MM.1S (cell line): ENCODE data around the gene MIEF2.

ENCODE experiments used
- DNase-seq: peaks from one replicate; pipeline ENCODE4 v3.0.0-alpha.2; 2015
- H2AFZ ChIP-seq: fragments of 300-600 bp; sonication (generic); 2 replicates; pipeline ENCODE4 v1.6.0; 2016; ENCODE audit warnings: antibody characterized with exemption, low read length
- H3F3A ChIP-seq: fragments of 300-600 bp; sonication (generic); 2 replicates; pipeline ENCODE4 v1.6.1; 2016; ENCODE audit warnings: mild to moderate bottlenecking, antibody characterized with exemption, low read length, moderate library complexity, mixed read lengths; ENCODE audit not compliant: insufficient read depth
- H3K27ac ChIP-seq: fragments of 300-600 bp; sonication (generic); 2 replicates; pipeline ENCODE4 v1.5.1; 2016; ENCODE audit warnings: mild to moderate bottlenecking, low read length
- H3K27me3 ChIP-seq: fragments of 300-600 bp; sonication (generic); replicated peaks from 2 replicates; pipeline ENCODE4 v1.6.0; 2016; ENCODE audit warnings: low read length; ENCODE audit not compliant: insufficient read depth
- H3K36me3 ChIP-seq: fragments of 300-600 bp; sonication (generic); replicated peaks from 2 replicates; pipeline ENCODE4 v1.6.1; 2016; ENCODE audit warnings: mild to moderate bottlenecking, low read length, mixed read lengths; ENCODE audit not compliant: insufficient read depth
- H3K4me1 ChIP-seq: fragments of 300-600 bp; sonication (generic); 2 replicates; pipeline ENCODE4 v1.6.1; 2016; ENCODE audit warnings: low read length, mixed read lengths
- H3K4me2 ChIP-seq: fragments of 300-600 bp; sonication (generic); 2 replicates; pipeline ENCODE4 v1.6.0; 2016; ENCODE audit warnings: low read depth, low read length
- H3K4me3 ChIP-seq: fragments of 300-600 bp; sonication (generic); 2 replicates; pipeline ENCODE4 v1.5.1; 2016; ENCODE audit warnings: low read length, mixed read lengths
- H3K79me2 ChIP-seq: fragments of 300-600 bp; sonication (generic); 2 replicates; pipeline ENCODE4 v1.6.1; 2016; ENCODE audit warnings: mixed run types, low read length, mixed read lengths
- H3K9ac ChIP-seq: fragments of 300-600 bp; sonication (generic); 2 replicates; pipeline ENCODE4 v1.6.1; 2016; ENCODE audit warnings: low read length, mixed read lengths
- H3K9me2 ChIP-seq: fragments of 300-600 bp; sonication (generic); replicated peaks from 2 replicates; pipeline ENCODE4 v1.6.1; 2016; ENCODE audit warnings: mild to moderate bottlenecking, low read length, mixed read lengths; ENCODE audit not compliant: insufficient read depth
- H3K9me3 ChIP-seq: fragments of 300-600 bp; sonication (generic); replicated peaks from 2 replicates; pipeline ENCODE4 v1.6.1; 2016; ENCODE audit warnings: mild to moderate bottlenecking, low read length, mixed read lengths; ENCODE audit not compliant: insufficient read depth
- H4K20me1 ChIP-seq: fragments of 300-600 bp; sonication (generic); 2 replicates; pipeline ENCODE4 v1.6.1; 2016; ENCODE audit warnings: mild to moderate bottlenecking, low read length, moderate library complexity, mixed read lengths; ENCODE audit not compliant: insufficient read depth
- EZH2 ChIP-seq: fragments of 300-600 bp; sonication (generic); optimal IDR thresholded peaks from 2 replicates; pipeline ENCODE3; 2017; ENCODE audit warnings: low read depth, mild to moderate bottlenecking, antibody characterized with exemption, low read length, mixed read lengths
- EZH2phosphoT487 ChIP-seq: fragments of 300-600 bp; sonication (generic); IDR thresholded peaks from 2 replicates; pipeline ENCODE4 v1.6.1; 2018; ENCODE audit warnings: antibody characterized with exemption, low read length
- TF ChIP-seq, protein P1 (sequence below): fragments of 300-600 bp; sonication (generic); IDR thresholded peaks from 2 replicates; pipeline ENCODE4 v1.5.1; 2016; ENCODE audit warnings: antibody characterized with exemption, low read length, mixed read lengths

The MIEF2 gene

DNA sequence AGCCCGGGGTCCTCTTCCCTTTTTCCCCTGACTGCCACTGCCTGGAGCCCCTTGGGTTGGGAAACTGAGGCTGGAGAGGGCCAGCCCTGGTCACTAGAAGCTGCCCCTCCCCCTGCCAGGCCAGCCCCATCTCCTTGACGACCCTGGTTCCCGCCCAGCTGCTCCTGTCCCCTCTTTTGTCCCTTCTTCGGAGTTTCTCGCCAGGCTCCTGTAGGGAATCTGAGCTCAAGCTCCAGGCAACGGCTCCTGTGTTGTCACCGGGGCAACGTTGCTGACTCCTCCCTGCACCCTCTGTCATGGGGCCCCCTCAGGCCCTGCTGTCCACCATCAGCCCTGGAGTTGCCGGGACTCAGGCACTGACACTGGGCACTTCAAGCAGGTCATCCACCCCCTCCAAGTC is 29.3 kb upstream of the MIEF2 start:
- Histone ChIP-seq H3K4me1 (no peaks in the 10 kb centered on the region), H3K36me3 (no peaks in the 10 kb centered on the region), H3K79me2 (0 out of 2 replicates have a peak, but pooled peaks cover under 1% of the 10 kb centered on the region), H3K9me3 (no peaks in the 10 kb centered on the region), H3K27me3 (no peaks in the 10 kb centered on the region), H3K4me3 (no peak overlapping the region), H3K9me2 (no peaks in the 10 kb centered on the region), H4K20me1 (no peaks in the 10 kb centered on the region), H3K4me2 (no peak overlapping the region), H3F3A (no peaks in the 10 kb centered on the region), H2AFZ (no peak overlapping the region), H3K9ac (no peak overlapping the region), H3K27ac (no peak overlapping the region)
- no peak for DNase-seq
- no peak for TF ChIP-seq EZH2
- TF ChIP-seq, protein P1, sequence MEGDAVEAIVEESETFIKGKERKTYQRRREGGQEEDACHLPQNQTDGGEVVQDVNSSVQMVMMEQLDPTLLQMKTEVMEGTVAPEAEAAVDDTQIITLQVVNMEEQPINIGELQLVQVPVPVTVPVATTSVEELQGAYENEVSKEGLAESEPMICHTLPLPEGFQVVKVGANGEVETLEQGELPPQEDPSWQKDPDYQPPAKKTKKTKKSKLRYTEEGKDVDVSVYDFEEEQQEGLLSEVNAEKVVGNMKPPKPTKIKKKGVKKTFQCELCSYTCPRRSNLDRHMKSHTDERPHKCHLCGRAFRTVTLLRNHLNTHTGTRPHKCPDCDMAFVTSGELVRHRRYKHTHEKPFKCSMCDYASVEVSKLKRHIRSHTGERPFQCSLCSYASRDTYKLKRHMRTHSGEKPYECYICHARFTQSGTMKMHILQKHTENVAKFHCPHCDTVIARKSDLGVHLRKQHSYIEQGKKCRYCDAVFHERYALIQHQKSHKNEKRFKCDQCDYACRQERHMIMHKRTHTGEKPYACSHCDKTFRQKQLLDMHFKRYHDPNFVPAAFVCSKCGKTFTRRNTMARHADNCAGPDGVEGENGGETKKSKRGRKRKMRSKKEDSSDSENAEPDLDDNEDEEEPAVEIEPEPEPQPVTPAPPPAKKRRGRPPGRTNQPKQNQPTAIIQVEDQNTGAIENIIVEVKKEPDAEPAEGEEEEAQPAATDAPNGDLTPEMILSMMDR = no peak
- TF ChIP-seq EZH2phosphoT487 = no peak

DNA sequence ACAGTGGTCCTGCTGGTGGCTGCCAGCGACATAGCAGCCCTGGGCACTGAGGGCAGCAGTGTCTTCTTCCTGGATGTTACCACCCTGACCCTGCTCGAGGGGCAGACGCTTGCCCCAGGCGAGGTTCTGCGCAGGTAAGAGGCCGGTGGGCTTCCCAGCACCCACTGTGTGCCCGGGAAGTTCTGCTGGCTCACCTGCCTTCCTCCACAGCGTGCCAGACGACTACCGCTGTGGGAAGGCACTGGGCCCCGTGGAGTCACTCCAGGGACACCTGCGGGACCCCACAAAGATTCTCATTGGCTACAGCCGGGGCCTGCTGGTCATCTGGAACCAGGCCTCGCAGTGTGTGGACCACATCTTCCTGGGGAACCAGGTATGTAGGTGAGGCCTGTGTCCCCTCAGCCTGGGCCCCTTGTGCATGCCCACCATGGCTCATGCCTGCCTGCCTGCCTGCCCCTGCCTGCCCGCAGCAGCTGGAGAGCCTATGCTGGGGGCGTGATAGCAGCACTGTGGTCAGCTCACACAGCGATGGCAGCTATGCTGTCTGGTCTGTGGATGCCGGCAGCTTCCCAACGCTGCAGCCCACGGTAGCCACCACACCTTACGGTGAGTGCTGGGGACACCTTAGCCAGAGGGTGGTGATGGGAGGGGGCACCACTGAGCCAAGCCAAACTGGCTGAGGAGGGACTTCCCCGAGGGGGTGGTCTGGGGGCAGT is 26.5 kb upstream of the MIEF2 start:
- Histone ChIP-seq H3K4me1 (no peaks in the 10 kb centered on the region), H3K4me3 (no peak overlapping the region), H3K9me3 (no peaks in the 10 kb centered on the region), H3K79me2 (no peaks in the 10 kb centered on the region), H4K20me1 (no peaks in the 10 kb centered on the region), H3K27me3 (no peaks in the 10 kb centered on the region), H2AFZ (no peak overlapping the region), H3F3A (no peaks in the 10 kb centered on the region), H3K4me2 (no peak overlapping the region), H3K36me3 (no peaks in the 10 kb centered on the region), H3K27ac (no peak overlapping the region), H3K9me2 (no peaks in the 10 kb centered on the region), H3K9ac (no peak overlapping the region)
- no peak for DNase-seq
- TF ChIP-seq, protein P1 = no peak
- no peak for TF ChIP-seq EZH2
- no peak for TF ChIP-seq EZH2phosphoT487

DNA sequence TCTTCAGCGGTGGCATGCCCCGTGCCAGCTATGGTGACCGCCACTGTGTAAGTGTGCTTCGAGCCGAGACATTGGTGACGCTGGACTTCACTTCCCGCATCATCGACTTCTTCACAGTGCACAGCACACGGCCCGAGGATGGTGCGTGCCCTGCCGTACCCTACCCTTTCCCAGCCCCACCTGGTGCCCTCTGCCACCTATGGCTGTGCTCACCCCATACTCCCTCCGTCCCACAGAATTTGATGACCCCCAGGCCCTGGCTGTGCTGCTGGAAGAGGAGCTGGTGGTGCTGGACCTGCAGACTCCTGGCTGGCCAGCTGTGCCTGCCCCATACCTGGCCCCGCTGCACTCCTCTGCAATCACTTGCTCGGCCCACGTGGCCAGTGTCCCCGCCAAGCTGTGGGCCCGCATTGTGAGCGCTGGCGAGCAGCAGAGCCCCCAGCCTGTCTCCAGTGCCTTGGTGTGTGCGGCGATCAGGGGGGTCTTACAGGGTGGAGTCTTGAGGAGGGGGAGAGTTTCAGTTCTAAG is 25.5 kb upstream of the MIEF2 start:
- Histone ChIP-seq H3K9me3 (no peaks in the 10 kb centered on the region), H3F3A (no peaks in the 10 kb centered on the region), H3K9ac (no peak overlapping the region), H3K27ac (no peak overlapping the region), H3K4me2 (no peak overlapping the region), H3K36me3 (no peaks in the 10 kb centered on the region), H3K27me3 (no peaks in the 10 kb centered on the region), H3K4me1 (no peaks in the 10 kb centered on the region), H4K20me1 (no peaks in the 10 kb centered on the region), H3K79me2 (no peaks in the 10 kb centered on the region), H3K9me2 (no peaks in the 10 kb centered on the region), H3K4me3 (no peak overlapping the region), H2AFZ (no peak overlapping the region)
- no peak for DNase-seq
- TF ChIP-seq EZH2phosphoT487 (no peak), EZH2 (no peak)
- TF ChIP-seq, protein P1 = no peak
